SK-N-SH (cell line): Measurements from ENCODE around the gene PLCL2. TPM values are rescaled to one million over a fixed set of nuclear protein-coding genes. Genes with fewer than 3 reads are reported as not detected.

Source experiments
- CTCF ChIA-PET: fragments of 300-600, 350-600 bp; formaldehyde crosslinking; extraction: SDS; loops from one replicate; lab custom pipeline; 2021; lab: Yijun Ruan, JAX
- POLR2A ChIA-PET: fragments of 350-600 bp; sonication (Branson Sonifier 250); formaldehyde crosslinking; extraction: SDS; loops from one replicate; lab custom pipeline; 2020; ENCODE audit warnings: antibody characterized with exemption, inconsistent platforms; lab: Yijun Ruan, JAX
- DNase-seq: peaks from one replicate; pipeline ENCODE4 v3.0.0; 2012
- H2AFZ ChIP-seq: fragments of 200-600 bp; sonication (generic); 2 replicates; pipeline ENCODE4 v1.8.1; 2016; ENCODE audit warnings: antibody characterized with exemption, mild to moderate bottlenecking, low read depth
- H3F3A ChIP-seq: fragments of 200-600 bp; sonication (generic); replicated peaks from 2 replicates; pipeline ENCODE3; 2016; ENCODE audit warnings: antibody characterized with exemption, mild to moderate bottlenecking; ENCODE audit not compliant: insufficient read depth
- H3K27ac ChIP-seq, 2 experiments: fragments of 200-500 bp in 1 of 2; fragments of 200-600 bp in 1 of 2; sonication (Bioruptor generic) in 1 of 2; sonication (generic), shearing (Covaris generic) in 1 of 2; 2 replicates each; pipeline versions ENCODE4 v1.5.1 to v1.6.1; 2014 to 2016; ENCODE audit warnings: low read depth in 2 of 2, inconsistent platforms in 1 of 2, low read length in 1 of 2, mild to moderate bottlenecking in 1 of 2, mixed read lengths in 1 of 2
- H3K27me3 ChIP-seq: fragments of 200-600 bp; sonication (generic), shearing (Covaris generic); 2 replicates; pipeline ENCODE4 v1.6.1; 2016; ENCODE audit warnings: mixed run types; ENCODE audit not compliant: insufficient read depth
- H3K36me3 ChIP-seq, 2 experiments: fragments of 200-500 bp in 1 of 2; fragments of 200-600 bp in 1 of 2; sonication (Bioruptor generic) in 1 of 2; sonication (generic) in 1 of 2; replicated peaks in 1 of 2; 2 replicates each; pipeline versions ENCODE3 to v1.5.1; 2014 to 2016; ENCODE audit warnings: low read length in 1 of 2, mild to moderate bottlenecking in 1 of 2; ENCODE audit not compliant: insufficient read depth in 2 of 2, control insufficient read depth in 1 of 2
- H3K4me1 ChIP-seq, 2 experiments: fragments of 200-500 bp in 1 of 2; fragments of 200-600 bp in 1 of 2; sonication (Bioruptor generic) in 1 of 2; sonication (generic), shearing (Covaris generic) in 1 of 2; 2 replicates each; pipeline versions ENCODE4 v1.5.1 to v1.6.1; 2014 to 2016; ENCODE audit warnings: low read depth in 1 of 2, low read length in 1 of 2, mixed run types in 1 of 2; ENCODE audit not compliant: insufficient read depth in 2 of 2, control insufficient read depth in 1 of 2
- H3K4me2 ChIP-seq: fragments of 200-600 bp; sonication (generic), shearing (Covaris generic); 2 replicates; pipeline ENCODE4 v1.6.1; 2017; ENCODE audit warnings: mixed run types
- H3K4me3 ChIP-seq, 2 experiments: fragments of 200-500 bp in 1 of 2; fragments of 200-600 bp in 1 of 2; sonication (Bioruptor generic) in 1 of 2; sonication (generic), shearing (Covaris generic) in 1 of 2; 2 replicates each; pipeline versions ENCODE4 v1.5.1 to v1.8.1; 2014 to 2016; ENCODE audit warnings: low read depth in 2 of 2, inconsistent platforms in 1 of 2, low read length in 1 of 2, mild to moderate bottlenecking in 1 of 2, mixed read lengths in 1 of 2, moderate library complexity in 1 of 2
- H3K79me2 ChIP-seq: fragments of 200-600 bp; sonication (generic); 2 replicates; pipeline ENCODE4 v1.8.1; 2017; ENCODE audit warnings: mild to moderate bottlenecking; ENCODE audit not compliant: insufficient read depth
- H3K9ac ChIP-seq: fragments of 200-600 bp; sonication (generic); 2 replicates; pipeline ENCODE4 v1.6.1; 2017; ENCODE audit warnings: mixed run types
- H3K9me2 ChIP-seq: fragments of 200-600 bp; sonication (generic); 2 replicates; pipeline ENCODE4 v1.6.1; 2017; ENCODE audit warnings: mixed run types
- H3K9me3 ChIP-seq: fragments of 200-600 bp; sonication (generic); 2 replicates; pipeline ENCODE4 v1.6.1; 2017; ENCODE audit warnings: mixed run types, mild to moderate bottlenecking, moderate library complexity
- H4K20me1 ChIP-seq: fragments of 200-600 bp; sonication (generic); 2 replicates; pipeline ENCODE4 v1.6.1; 2017; ENCODE audit warnings: mild to moderate bottlenecking, mixed run types; ENCODE audit not compliant: insufficient read depth
- CHD2 ChIP-seq: fragments of 150-350 bp; IDR thresholded peaks from 2 replicates; pipeline ENCODE4 v1.6.1; 2018; ENCODE audit warnings: low read length; ENCODE audit not compliant: partially characterized antibody
- EP300 ChIP-seq, 2 experiments: IDR thresholded peaks; 2 replicates each; pipeline versions ENCODE4 v1.4.0 to v1.6.1; 2012; ENCODE audit warnings: borderline replicate concordance in 1 of 2, low read depth in 1 of 2, low read length in 1 of 2
- FOXM1 ChIP-seq: IDR thresholded peaks from 2 replicates; pipeline ENCODE4 v1.4.0; 2012; ENCODE audit warnings: low read depth, mild to moderate bottlenecking
- GATA2 ChIP-seq: sonication (generic); formaldehyde crosslinking; IDR thresholded peaks from 2 replicates; pipeline ENCODE4 v1.5.0; 2020; ENCODE audit warnings: mild to moderate bottlenecking, missing genetic modification reagents
- MXI1 ChIP-seq: IDR thresholded peaks from 2 replicates; pipeline ENCODE4 v1.6.1; 2012; ENCODE audit warnings: mild to moderate bottlenecking, low read depth, low read length, improper control_type of control experiment
- NRF1 ChIP-seq: IDR thresholded peaks from 2 replicates; pipeline ENCODE4 v1.6.1; 2012; ENCODE audit warnings: low read depth, mild to moderate bottlenecking, low read length
- POLR2AphosphoS5 ChIP-seq: IDR thresholded peaks from 2 replicates; pipeline ENCODE4 v1.6.1; 2012; ENCODE audit warnings: low read depth, low read length
- RAD21 ChIP-seq: IDR thresholded peaks from 2 replicates; pipeline ENCODE4 v1.6.1; 2012; ENCODE audit warnings: mild to moderate bottlenecking, low read length
- RCOR1 ChIP-seq: fragments of 150-350 bp; IDR thresholded peaks from 2 replicates; pipeline ENCODE4 v1.6.1; 2017; ENCODE audit warnings: antibody characterized with exemption, low read length
- RXRA ChIP-seq: IDR thresholded peaks from 2 replicates; pipeline ENCODE4 v1.4.0; 2012; ENCODE audit warnings: low read depth, mild to moderate bottlenecking, borderline replicate concordance
- SMC3 ChIP-seq: IDR thresholded peaks from 2 replicates; pipeline ENCODE4 v1.6.1; 2012; ENCODE audit warnings: low read depth, low read length, improper control_type of control experiment
- TAF1 ChIP-seq: IDR thresholded peaks from 2 replicates; pipeline ENCODE4 v1.6.1; 2012; ENCODE audit warnings: low read depth, mild to moderate bottlenecking, low read length, moderate library complexity, borderline replicate concordance
- TCF12 ChIP-seq: IDR thresholded peaks from 2 replicates; pipeline ENCODE4 v1.4.0; 2012
- TEAD4 ChIP-seq: IDR thresholded peaks from 2 replicates; pipeline ENCODE4 v1.4.0; 2012; ENCODE audit warnings: mild to moderate bottlenecking, borderline replicate concordance; ENCODE audit not compliant: insufficient read depth
- WGBS: methylation state at CpG from one replicate; pipeline ENCODE4 v1.1.6; 2017; ENCODE audit warnings: low lambda C conversion rate; 5-methylcytosine and 5-hydroxymethylcytosine counted together
- polyA plus RNA-seq, 3 experiments: library from polyadenylated mRNA; depleted of rRNA; stranded (reverse); fragments of >200 nt; gene quantifications; 2 replicates each; pipeline ENCODE4 v1.2.3, GENCODE V29; 2012
- TF ChIP-seq, protein P1 (sequence below): fragments of 150-350 bp; IDR thresholded peaks from 2 replicates; pipeline ENCODE4 v1.6.1; 2016; ENCODE audit warnings: mild to moderate bottlenecking, low read depth, low read length
- TF ChIP-seq, protein P2 (sequence below): fragments of 150-350 bp; IDR thresholded peaks from 2 replicates; pipeline ENCODE4 v1.6.1; 2017; ENCODE audit warnings: antibody characterized with exemption, low read length, low read depth, borderline replicate concordance
- TF ChIP-seq, protein P3 (sequence below): IDR thresholded peaks from 2 replicates; pipeline ENCODE4 v1.4.0; 2012; ENCODE audit warnings: low read depth
- TF ChIP-seq, protein P4 (sequence below): fragments of 200-600 bp; sonication (generic); IDR thresholded peaks from 2 replicates; pipeline ENCODE4 v1.6.1; 2017; ENCODE audit warnings: antibody characterized with exemption, mild to moderate bottlenecking, moderate library complexity
- TF ChIP-seq, protein P5 (sequence below): IDR thresholded peaks from 2 replicates; pipeline ENCODE4 v1.6.1; 2012; ENCODE audit warnings: mild to moderate bottlenecking, low read depth, low read length, moderate library complexity

The PLCL2 gene
- polyA plus RNA-seq, 1 of the 3 experiments (the other 2 are of a cell fraction), result 0.85 TPM

DNA sequence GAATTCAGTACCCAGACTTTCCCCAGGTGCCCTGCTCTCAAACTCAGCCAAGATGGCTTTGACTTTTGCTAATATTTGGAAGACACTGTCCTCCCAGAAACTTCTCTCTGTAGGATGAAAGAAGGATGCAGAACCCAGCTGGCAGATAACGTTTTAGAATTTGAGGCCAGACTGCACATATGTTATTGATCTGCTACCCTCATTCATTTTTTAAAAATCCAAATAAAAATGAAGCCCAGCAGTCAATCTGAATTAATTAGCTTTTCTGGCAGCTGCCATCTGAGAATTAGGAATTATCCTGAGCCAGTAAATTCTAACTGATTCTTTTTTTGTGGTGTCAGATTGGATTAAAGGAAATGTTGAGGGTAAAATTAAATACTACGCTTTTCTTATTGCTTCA lies 236.6 kb downstream of the PLCL2 start:
- Histone ChIP-seq H3K9me2 (no peaks in the 10 kb centered on the region), H3K27ac (no peak overlapping the region), H3K4me2 (no peak overlapping the region), H3K27me3 (no peaks in the 10 kb centered on the region), H3K9me3 (no peaks in the 10 kb centered on the region), H3K9ac (no peak overlapping the region), H3K36me3 (no peaks in the 10 kb centered on the region), H3K79me2 (no peaks in the 10 kb centered on the region), H3F3A (no peaks in the 10 kb centered on the region), H4K20me1 (no peaks in the 10 kb centered on the region), H3K4me1 (no peaks in the 10 kb centered on the region), H2AFZ (no peak overlapping the region), H3K4me3 (no peak overlapping the region)
- WGBS, result 36% methylated on average over 2 of the region's 2 CpGs
- no peak for DNase-seq
- no peak for TF ChIP-seq TAF1
- no peak for TF ChIP-seq RXRA
- no peak for TF ChIP-seq TCF12
- no peak for TF ChIP-seq GATA2 (CRISPR knock-in tag)
- TF ChIP-seq FOXM1, result no peak
- TF ChIP-seq TEAD4, result no peak
- no peak for TF ChIP-seq MXI1
- TF ChIP-seq NRF1, result no peak
- TF ChIP-seq, protein P1, sequence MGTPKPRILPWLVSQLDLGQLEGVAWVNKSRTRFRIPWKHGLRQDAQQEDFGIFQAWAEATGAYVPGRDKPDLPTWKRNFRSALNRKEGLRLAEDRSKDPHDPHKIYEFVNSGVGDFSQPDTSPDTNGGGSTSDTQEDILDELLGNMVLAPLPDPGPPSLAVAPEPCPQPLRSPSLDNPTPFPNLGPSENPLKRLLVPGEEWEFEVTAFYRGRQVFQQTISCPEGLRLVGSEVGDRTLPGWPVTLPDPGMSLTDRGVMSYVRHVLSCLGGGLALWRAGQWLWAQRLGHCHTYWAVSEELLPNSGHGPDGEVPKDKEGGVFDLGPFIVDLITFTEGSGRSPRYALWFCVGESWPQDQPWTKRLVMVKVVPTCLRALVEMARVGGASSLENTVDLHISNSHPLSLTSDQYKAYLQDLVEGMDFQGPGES, result no peak
- TF ChIP-seq, protein P2, sequence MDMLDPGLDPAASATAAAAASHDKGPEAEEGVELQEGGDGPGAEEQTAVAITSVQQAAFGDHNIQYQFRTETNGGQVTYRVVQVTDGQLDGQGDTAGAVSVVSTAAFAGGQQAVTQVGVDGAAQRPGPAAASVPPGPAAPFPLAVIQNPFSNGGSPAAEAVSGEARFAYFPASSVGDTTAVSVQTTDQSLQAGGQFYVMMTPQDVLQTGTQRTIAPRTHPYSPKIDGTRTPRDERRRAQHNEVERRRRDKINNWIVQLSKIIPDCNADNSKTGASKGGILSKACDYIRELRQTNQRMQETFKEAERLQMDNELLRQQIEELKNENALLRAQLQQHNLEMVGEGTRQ, result no peak
- no peak for TF ChIP-seq SMC3
- TF ChIP-seq, protein P3, sequence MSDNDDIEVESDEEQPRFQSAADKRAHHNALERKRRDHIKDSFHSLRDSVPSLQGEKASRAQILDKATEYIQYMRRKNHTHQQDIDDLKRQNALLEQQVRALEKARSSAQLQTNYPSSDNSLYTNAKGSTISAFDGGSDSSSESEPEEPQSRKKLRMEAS, result no peak
- TF ChIP-seq CHD2, result no peak
- ChIA-PET CTCF (no interaction called here), POLR2A (no interaction called here)

DNA sequence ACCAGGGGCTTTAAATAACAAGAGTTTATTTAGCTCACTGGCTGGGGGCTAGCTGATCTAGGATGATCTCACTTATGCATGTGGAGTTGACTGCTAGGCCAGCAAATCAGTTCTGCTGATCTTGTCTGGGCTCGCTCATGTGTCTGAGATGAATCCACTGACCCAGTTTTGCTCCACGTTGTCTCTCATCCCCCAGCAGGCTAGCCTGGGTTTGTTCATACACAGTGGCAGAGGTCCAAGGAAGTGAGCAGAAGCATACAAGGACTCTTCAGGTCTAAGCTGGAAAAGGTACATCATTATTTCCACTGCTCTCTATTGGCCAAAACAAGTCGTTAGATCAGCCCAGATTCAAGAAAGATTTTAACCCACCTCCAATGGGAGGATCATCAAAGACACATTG lies 238.0 kb downstream of the PLCL2 start:
- H4K20me1 ChIP-seq, result no peaks in the 10 kb centered on the region
- no peaks in the 10 kb centered on the region for H3K36me3 ChIP-seq
- no peaks in the 10 kb centered on the region for H3K9me2 ChIP-seq
- H3K4me1 ChIP-seq, result no peaks in the 10 kb centered on the region
- H3K27ac ChIP-seq, result no peak overlapping the region
- no peak overlapping the region for H3K4me3 ChIP-seq
- no peaks in the 10 kb centered on the region for H3F3A ChIP-seq
- H3K79me2 ChIP-seq, result no peaks in the 10 kb centered on the region
- H3K9ac ChIP-seq, result no peak overlapping the region
- H2AFZ ChIP-seq, result no peak overlapping the region
- 35% methylated on average over 3 of the region's 3 CpGs for WGBS
- CTCF ChIA-PET, result no interaction called here
- no peak overlapping the region for H3K4me2 ChIP-seq
- no peaks in the 10 kb centered on the region for H3K9me3 ChIP-seq
- POLR2A ChIA-PET, result no interaction called here
- DNase-seq, result no peak
- H3K27me3 ChIP-seq, result no peaks in the 10 kb centered on the region
- TF ChIP-seq NRF1 (no peak), EP300 (IDR thresholded peaks at IDR 0.05; ENCODE audit: borderline replicate concordance in 1 of 2, low read depth in 1 of 2, low read length in 1 of 2) (no peak), RCOR1 (no peak), TCF12 (no peak), POLR2AphosphoS5 (no peak), RAD21 (no peak)
- TF ChIP-seq, protein P3, result no peak
- TF ChIP-seq, protein P1, result no peak
- TF ChIP-seq, protein P4, sequence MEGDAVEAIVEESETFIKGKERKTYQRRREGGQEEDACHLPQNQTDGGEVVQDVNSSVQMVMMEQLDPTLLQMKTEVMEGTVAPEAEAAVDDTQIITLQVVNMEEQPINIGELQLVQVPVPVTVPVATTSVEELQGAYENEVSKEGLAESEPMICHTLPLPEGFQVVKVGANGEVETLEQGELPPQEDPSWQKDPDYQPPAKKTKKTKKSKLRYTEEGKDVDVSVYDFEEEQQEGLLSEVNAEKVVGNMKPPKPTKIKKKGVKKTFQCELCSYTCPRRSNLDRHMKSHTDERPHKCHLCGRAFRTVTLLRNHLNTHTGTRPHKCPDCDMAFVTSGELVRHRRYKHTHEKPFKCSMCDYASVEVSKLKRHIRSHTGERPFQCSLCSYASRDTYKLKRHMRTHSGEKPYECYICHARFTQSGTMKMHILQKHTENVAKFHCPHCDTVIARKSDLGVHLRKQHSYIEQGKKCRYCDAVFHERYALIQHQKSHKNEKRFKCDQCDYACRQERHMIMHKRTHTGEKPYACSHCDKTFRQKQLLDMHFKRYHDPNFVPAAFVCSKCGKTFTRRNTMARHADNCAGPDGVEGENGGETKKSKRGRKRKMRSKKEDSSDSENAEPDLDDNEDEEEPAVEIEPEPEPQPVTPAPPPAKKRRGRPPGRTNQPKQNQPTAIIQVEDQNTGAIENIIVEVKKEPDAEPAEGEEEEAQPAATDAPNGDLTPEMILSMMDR, result no peak
- TF ChIP-seq, protein P5, sequence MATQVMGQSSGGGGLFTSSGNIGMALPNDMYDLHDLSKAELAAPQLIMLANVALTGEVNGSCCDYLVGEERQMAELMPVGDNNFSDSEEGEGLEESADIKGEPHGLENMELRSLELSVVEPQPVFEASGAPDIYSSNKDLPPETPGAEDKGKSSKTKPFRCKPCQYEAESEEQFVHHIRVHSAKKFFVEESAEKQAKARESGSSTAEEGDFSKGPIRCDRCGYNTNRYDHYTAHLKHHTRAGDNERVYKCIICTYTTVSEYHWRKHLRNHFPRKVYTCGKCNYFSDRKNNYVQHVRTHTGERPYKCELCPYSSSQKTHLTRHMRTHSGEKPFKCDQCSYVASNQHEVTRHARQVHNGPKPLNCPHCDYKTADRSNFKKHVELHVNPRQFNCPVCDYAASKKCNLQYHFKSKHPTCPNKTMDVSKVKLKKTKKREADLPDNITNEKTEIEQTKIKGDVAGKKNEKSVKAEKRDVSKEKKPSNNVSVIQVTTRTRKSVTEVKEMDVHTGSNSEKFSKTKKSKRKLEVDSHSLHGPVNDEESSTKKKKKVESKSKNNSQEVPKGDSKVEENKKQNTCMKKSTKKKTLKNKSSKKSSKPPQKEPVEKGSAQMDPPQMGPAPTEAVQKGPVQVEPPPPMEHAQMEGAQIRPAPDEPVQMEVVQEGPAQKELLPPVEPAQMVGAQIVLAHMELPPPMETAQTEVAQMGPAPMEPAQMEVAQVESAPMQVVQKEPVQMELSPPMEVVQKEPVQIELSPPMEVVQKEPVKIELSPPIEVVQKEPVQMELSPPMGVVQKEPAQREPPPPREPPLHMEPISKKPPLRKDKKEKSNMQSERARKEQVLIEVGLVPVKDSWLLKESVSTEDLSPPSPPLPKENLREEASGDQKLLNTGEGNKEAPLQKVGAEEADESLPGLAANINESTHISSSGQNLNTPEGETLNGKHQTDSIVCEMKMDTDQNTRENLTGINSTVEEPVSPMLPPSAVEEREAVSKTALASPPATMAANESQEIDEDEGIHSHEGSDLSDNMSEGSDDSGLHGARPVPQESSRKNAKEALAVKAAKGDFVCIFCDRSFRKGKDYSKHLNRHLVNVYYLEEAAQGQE, result no peak
